HepG2 (cell line): ENCODE results near the gene CNP. TPM values are rescaled to one million over a fixed set of nuclear protein-coding genes. Genes with fewer than 3 reads are reported as not detected.

Experiments used
- ARID4A ChIP-seq: sonication (generic); formaldehyde crosslinking; IDR thresholded peaks from 2 replicates; pipeline ENCODE4 v1.5.0; 2020; ENCODE audit warnings: mild to moderate bottlenecking, missing genetic modification reagents, borderline replicate concordance
- CENPX ChIP-seq: sonication (generic); formaldehyde crosslinking; IDR thresholded peaks from 2 replicates; pipeline ENCODE4 v1.9.0; 2021; ENCODE audit warnings: mild to moderate bottlenecking, missing genetic modification reagents, moderate library complexity
- GTF2F1 ChIP-seq: fragments of 150-350 bp; IDR thresholded peaks from 2 replicates; pipeline ENCODE4 v1.6.1; 2014; ENCODE audit warnings: low read length
- HMGA1 ChIP-seq: sonication (generic); formaldehyde crosslinking; conservative IDR thresholded peaks from 2 replicates; pipeline ENCODE4 v1.4.0; 2020; ENCODE audit warnings: missing genetic modification reagents
- HMGXB3 ChIP-seq: sonication (generic); formaldehyde crosslinking; IDR thresholded peaks from 2 replicates; pipeline ENCODE4 v1.4.0; 2020; ENCODE audit warnings: missing genetic modification reagents, borderline replicate concordance
- HNF4G ChIP-seq, 2 experiments: sonication (generic) in 1 of 2; formaldehyde crosslinking in 1 of 2; IDR thresholded peaks; 2 replicates each; pipeline versions ENCODE4 v1.4.0 to v1.6.1; 2011 to 2020; ENCODE audit warnings: borderline replicate concordance in 2 of 2, low read depth in 2 of 2, mild to moderate bottlenecking in 2 of 2, low read length in 1 of 2, missing genetic modification reagents in 1 of 2, moderate library complexity in 1 of 2
- JUNB ChIP-seq: sonication (generic); formaldehyde crosslinking; IDR thresholded peaks from 2 replicates; pipeline ENCODE4 v1.8.0; 2022; ENCODE audit warnings: missing genetic modification reagents, mild to moderate bottlenecking, borderline replicate concordance
- MED1 ChIP-seq: sonication (generic); formaldehyde crosslinking; IDR thresholded peaks from 2 replicates; pipeline ENCODE4 v1.4.0; 2020; ENCODE audit warnings: missing genetic modification reagents
- MIXL1 ChIP-seq: IDR thresholded peaks from 2 replicates; pipeline ENCODE4 v1.6.1; 2016
- PLRG1 ChIP-seq: fragments of 450-650 bp; conservative IDR thresholded peaks from 2 replicates; pipeline ENCODE4 v1.6.1; 2016
- RARA ChIP-seq: IDR thresholded peaks from 2 replicates; pipeline ENCODE4 v1.6.1; 2016; ENCODE audit warnings: missing genetic modification reagents, missing compliant biosample characterization
- SMAD1 ChIP-seq: sonication (generic); formaldehyde crosslinking; IDR thresholded peaks from 2 replicates; pipeline ENCODE4 v1.4.0; 2020; ENCODE audit warnings: missing genetic modification reagents, low read depth, mild to moderate bottlenecking, borderline replicate concordance
- SMAD9 ChIP-seq: sonication (generic); formaldehyde crosslinking; IDR thresholded peaks from 2 replicates; pipeline ENCODE4 v1.5.1; 2020; ENCODE audit warnings: mild to moderate bottlenecking, missing genetic modification reagents
- SMYD3 ChIP-seq: sonication (generic); formaldehyde crosslinking; IDR thresholded peaks from 2 replicates; pipeline ENCODE4 v1.8.1; 2023; ENCODE audit warnings: mild to moderate bottlenecking, missing genetic modification reagents
- ZFAT ChIP-seq: sonication (generic); formaldehyde crosslinking; conservative IDR thresholded peaks from 2 replicates; pipeline ENCODE4 v1.8.1; 2023; ENCODE audit warnings: missing genetic modification reagents, inconsistent platforms
- ZNF10 ChIP-seq: sonication (generic); formaldehyde crosslinking; IDR thresholded peaks from 2 replicates; pipeline ENCODE4 v1.4.0; 2020; ENCODE audit warnings: mild to moderate bottlenecking, low read depth, missing genetic modification reagents, borderline replicate concordance
- ZNF275 ChIP-seq: sonication (generic); formaldehyde crosslinking; IDR thresholded peaks from 2 replicates; pipeline ENCODE4 v1.8.0; 2022; ENCODE audit warnings: missing genetic modification reagents, mild to moderate bottlenecking, inconsistent platforms, borderline replicate concordance
- ZNF547 ChIP-seq: sonication (generic); formaldehyde crosslinking; IDR thresholded peaks from 2 replicates; pipeline ENCODE4 v1.5.1; 2020; ENCODE audit warnings: mild to moderate bottlenecking, missing genetic modification reagents
- ZNF644 ChIP-seq: IDR thresholded peaks from 2 replicates; pipeline ENCODE4 v1.6.1; 2016; ENCODE audit warnings: low read depth
- polyA plus RNA-seq, 8 experiments: library from polyadenylated mRNA; depleted of rRNA in 3 of 8; stranded (reverse) in 7 of 8; unstranded in 1 of 8; fragments of >200 nt; fragmentation: Illumina TruSeq in 4 of 8; extraction: Trizol in 4 of 8; gene quantifications; 2 replicates each; pipeline versions ENCODE4 v1.2.1 to v1.2.3, GENCODE V29; 2011 to 2016; ENCODE audit warnings: low read depth in 4 of 8, missing spikeins in 1 of 8, mixed read lengths in 1 of 8; ENCODE audit not compliant: insufficient read depth in 1 of 8
- total RNA-seq, 5 experiments: library from RNA; depleted of rRNA; stranded (reverse); fragments of >200 nt; fragmentation: Illumina TruSeq; extraction: Trizol; gene quantifications; 2 replicates each; pipeline ENCODE4 v1.2.3, GENCODE V29; 2016; ENCODE audit warnings: low read depth in 1 of 5

The CNP gene
- total and polyA plus RNA-seq, 2 of the 13 experiments (the other 11 are each of a cell fraction or from before 2014, with no cell fraction given) = 97.2 to 161 TPM

- TF ChIP-seq HMGXB3 (peak; percentile 84), GTF2F1 (no peak), MIXL1 (CRISPR knock-in tag) (peak; percentile 55; the same call in 1 of the 2 replicates), ARID4A (CRISPR knock-in tag) (peak; percentile 95), HMGA1 (CRISPR knock-in tag) (no peak), ZNF275 (CRISPR knock-in tag) (peak; percentile 92), SMYD3 (CRISPR knock-in tag) (peak; percentile 74; the same call in 1 of the 2 replicates), PLRG1 (no peak), HNF4G (IDR thresholded peaks at IDR 0.05; ENCODE audit: borderline replicate concordance, low read depth, low read length) (no peak), HNF4G (CRISPR knock-in tag; IDR thresholded peaks at IDR 0.05; ENCODE audit: borderline replicate concordance, low read depth) (peak; percentile 44; the same call in 1 of the 2 replicates), ZNF10 (CRISPR knock-in tag) (no peak), RARA (CRISPR knock-in tag) (peak; percentile 33; the same call in 1 of the 2 replicates), ZNF644 (CRISPR knock-in tag) (no peak), CENPX (CRISPR knock-in tag) (no peak), MED1 (CRISPR knock-in tag) (peak; percentile 84), SMAD9 (CRISPR knock-in tag) (no peak; the same call in 1 of the 2 replicates), ZFAT (CRISPR knock-in tag) (0 out of 2 replicates have a peak, but pooled peaks have one; percentile 13), JUNB (CRISPR knock-in tag) (no peak), ZNF547 (CRISPR knock-in tag) (peak; percentile 76), SMAD1 (CRISPR knock-in tag) (peak; percentile 94; the same call in 1 of the 2 replicates)
Observed at GRCh38 chr17:42016941-42017865, 50.6 kb downstream of the CNP start, which contains the start of gene DNAJC7 (continued).
